K562 (cell line): Measurements from ENCODE around the gene DPEP2. TPM values are rescaled to one million over a fixed set of nuclear protein-coding genes. Genes with fewer than 3 reads are reported as not detected.

Source experiments
- PHTF2 ChIP-seq: fragments of 250-450 bp; sonication (Bioruptor Pico); IDR thresholded peaks from 2 replicates; pipeline ENCODE4 v1.5.0; 2021; ENCODE audit warnings: mild to moderate bottlenecking
- RB1 ChIP-seq: fragments of 450-650 bp; IDR thresholded peaks from 2 replicates; pipeline ENCODE4 v1.6.1; 2017; ENCODE audit warnings: low read depth, mild to moderate bottlenecking
- RERE ChIP-seq: sonication (generic); formaldehyde crosslinking; IDR thresholded peaks from 2 replicates; pipeline ENCODE4 v1.8.0; 2023; ENCODE audit warnings: missing genetic modification reagents, mild to moderate bottlenecking, borderline replicate concordance
- SETDB1 ChIP-seq: IDR thresholded peaks from one replicate; pipeline ENCODE4 v1.6.1; 2012; ENCODE audit warnings: low read length, control low read depth, inconsistent platforms
- SRSF3 ChIP-seq: fragments of 200-400 bp; formaldehyde crosslinking; IDR thresholded peaks from 2 replicates; pipeline ENCODE4 v1.6.1; 2016; ENCODE audit warnings: mild to moderate bottlenecking, low read length, moderate library complexity; ENCODE audit not compliant: insufficient read depth
- SRSF7 ChIP-seq: fragments of 200-400 bp; formaldehyde crosslinking; optimal IDR thresholded peaks from 2 replicates; pipeline ENCODE3; 2017; ENCODE audit warnings: mild to moderate bottlenecking, low read depth, low read length
- ZNF23 ChIP-seq: fragments of 250-450 bp; sonication (Bioruptor Pico); IDR thresholded peaks from 2 replicates; pipeline ENCODE4 v1.4.0; 2020; ENCODE audit warnings: mild to moderate bottlenecking
- ZNF232 ChIP-seq: sonication (generic); formaldehyde crosslinking; IDR thresholded peaks from 2 replicates; pipeline ENCODE4 v1.8.0; 2022; ENCODE audit warnings: mild to moderate bottlenecking, missing genetic modification reagents
- ZNF316 ChIP-seq: fragments of 450-650 bp; IDR thresholded peaks from 2 replicates; pipeline ENCODE4 v1.6.1; 2016
- ZNF354B ChIP-seq: fragments of 250-450 bp; sonication (Bioruptor Pico); IDR thresholded peaks from 2 replicates; pipeline ENCODE4 v1.4.0; 2020
- polyA plus RNA-seq, 8 experiments: library from polyadenylated mRNA; depleted of rRNA in 4 of 8; stranded (reverse) in 5 of 8; unstranded in 3 of 8; fragments of >200 nt; fragmentation: Nextera tagmentation in 2 of 8; fragmentation: Illumina TruSeq in 1 of 8; extraction: Ambion mirVana in 2 of 8; extraction: Trizol in 1 of 8; gene quantifications; 2 replicates each; pipeline versions ENCODE4 v1.2.1 to v1.2.3, GENCODE V29; 2011 to 2014; ENCODE audit warnings: inconsistent platforms in 1 of 8, missing spikeins in 1 of 8
- total RNA-seq, 7 experiments: library from RNA; depleted of rRNA in 6 of 7; stranded (reverse); fragments of >200 nt in 6 of 7; fragmentation: Illumina TruSeq in 2 of 7; extraction: Trizol in 2 of 7; gene quantifications; 2 replicates each; pipeline versions ENCODE4 v1.2.1 to v1.2.3, GENCODE V29; 2011 to 2021; ENCODE audit warnings: low replicate concordance in 1 of 7
- TF ChIP-seq, protein P1 (sequence below): fragments of 450-650 bp; formaldehyde crosslinking; IDR thresholded peaks from 2 replicates; pipeline ENCODE4 v1.4.0; 2020; ENCODE audit warnings: mild to moderate bottlenecking, mixed read lengths
- TF ChIP-seq, protein P2 (sequence below): sonication (generic); formaldehyde crosslinking; IDR thresholded peaks from 2 replicates; pipeline ENCODE4 v1.8.1; 2023; ENCODE audit warnings: mild to moderate bottlenecking, missing genetic modification reagents
- TF ChIP-seq, protein P3 (sequence below): fragments of 450-650 bp; IDR thresholded peaks from 2 replicates; pipeline ENCODE4 v1.6.1; 2017; ENCODE audit warnings: antibody characterized with exemption
- TF ChIP-seq, protein P4 (sequence below), 3 experiments: fragments of 200-800 bp in 1 of 3; sonication (Bioruptor generic) in 1 of 3; sonication (generic) in 1 of 3; formaldehyde crosslinking in 1 of 3; IDR thresholded peaks; 2 replicates each; pipeline versions ENCODE4 v1.6.1 to v1.8.0; 2016 to 2022; ENCODE audit warnings: mild to moderate bottlenecking in 2 of 3, missing compliant biosample characterization in 2 of 3, missing genetic modification characterization in 2 of 3, missing genetic modification reagents in 1 of 3

The DPEP2 gene
- total and polyA plus RNA-seq, 9 of the 15 experiments (the other 6 are each of a cell fraction or from before 2014, with no cell fraction given) = 0.14 to 1.2 (median 0.38) TPM

DNA sequence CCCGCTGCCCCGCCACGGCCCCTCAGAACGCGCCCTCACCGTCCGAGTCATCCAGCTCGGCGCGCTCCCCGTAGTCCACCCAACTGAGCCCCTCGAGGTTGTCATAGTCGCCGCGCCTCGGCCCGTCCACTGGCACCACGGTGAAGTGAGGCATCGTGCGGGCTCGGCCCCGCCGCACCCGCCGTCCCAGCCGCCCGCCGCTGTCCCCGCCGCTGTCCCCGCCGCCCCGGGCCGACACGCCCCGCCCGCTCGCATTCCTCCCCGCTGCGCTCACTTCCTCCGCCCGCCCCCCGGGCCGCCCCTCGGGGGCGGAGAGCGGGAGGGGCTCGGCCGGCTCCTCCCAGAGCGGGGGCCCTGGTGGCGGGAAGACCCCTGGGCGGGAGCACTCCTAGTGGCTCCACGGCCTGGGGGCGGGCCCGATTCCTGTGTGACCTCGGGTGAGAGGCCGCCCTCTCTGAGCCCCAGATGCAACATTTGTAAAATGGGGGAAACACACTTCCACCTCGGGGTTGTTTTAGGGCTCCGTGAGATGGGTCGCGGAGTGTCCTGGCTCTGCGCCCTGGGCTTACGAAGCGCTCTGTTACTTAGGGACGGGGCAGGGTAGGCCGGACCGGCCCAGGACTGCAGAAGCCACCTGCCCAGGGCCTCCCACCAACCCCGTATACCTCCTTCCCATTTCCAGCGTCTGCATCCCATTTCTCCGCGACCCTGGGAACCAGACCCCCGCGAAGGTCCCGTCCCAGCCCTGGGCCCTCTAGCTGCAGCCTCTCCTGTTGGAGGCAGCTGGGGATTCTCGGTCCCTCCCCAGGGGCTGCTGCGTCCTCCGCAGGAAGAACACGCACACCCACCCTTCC, 30.7 kb downstream of the DPEP2 start, which contains the start of gene SLC12A4 (continued):
- TF ChIP-seq, protein P1, sequence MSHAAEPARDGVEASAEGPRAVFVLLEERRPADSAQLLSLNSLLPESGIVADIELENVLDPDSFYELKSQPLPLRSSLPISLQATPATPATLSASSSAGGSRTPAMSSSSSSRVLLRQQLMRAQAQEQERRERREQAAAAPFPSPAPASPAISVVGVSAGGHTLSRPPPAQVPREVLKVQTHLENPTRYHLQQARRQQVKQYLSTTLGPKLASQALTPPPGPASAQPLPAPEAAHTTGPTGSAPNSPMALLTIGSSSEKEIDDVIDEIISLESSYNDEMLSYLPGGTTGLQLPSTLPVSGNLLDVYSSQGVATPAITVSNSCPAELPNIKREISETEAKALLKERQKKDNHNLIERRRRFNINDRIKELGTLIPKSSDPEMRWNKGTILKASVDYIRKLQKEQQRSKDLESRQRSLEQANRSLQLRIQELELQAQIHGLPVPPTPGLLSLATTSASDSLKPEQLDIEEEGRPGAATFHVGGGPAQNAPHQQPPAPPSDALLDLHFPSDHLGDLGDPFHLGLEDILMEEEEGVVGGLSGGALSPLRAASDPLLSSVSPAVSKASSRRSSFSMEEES (CRISPR knock-in tag) = no peak
- TF ChIP-seq ZNF354B (no peak), ZNF23 (no peak), SRSF3 (no peak), ZNF316 (no peak), RB1 (peak; percentile 95; the same call in 1 of the 2 replicates), ZNF232 (CRISPR knock-in tag) (no peak), RERE (CRISPR knock-in tag) (no peak), SETDB1 (no peak), SRSF7 (no peak), PHTF2 (CRISPR knock-in tag) (no peak)
- TF ChIP-seq, protein P2, sequence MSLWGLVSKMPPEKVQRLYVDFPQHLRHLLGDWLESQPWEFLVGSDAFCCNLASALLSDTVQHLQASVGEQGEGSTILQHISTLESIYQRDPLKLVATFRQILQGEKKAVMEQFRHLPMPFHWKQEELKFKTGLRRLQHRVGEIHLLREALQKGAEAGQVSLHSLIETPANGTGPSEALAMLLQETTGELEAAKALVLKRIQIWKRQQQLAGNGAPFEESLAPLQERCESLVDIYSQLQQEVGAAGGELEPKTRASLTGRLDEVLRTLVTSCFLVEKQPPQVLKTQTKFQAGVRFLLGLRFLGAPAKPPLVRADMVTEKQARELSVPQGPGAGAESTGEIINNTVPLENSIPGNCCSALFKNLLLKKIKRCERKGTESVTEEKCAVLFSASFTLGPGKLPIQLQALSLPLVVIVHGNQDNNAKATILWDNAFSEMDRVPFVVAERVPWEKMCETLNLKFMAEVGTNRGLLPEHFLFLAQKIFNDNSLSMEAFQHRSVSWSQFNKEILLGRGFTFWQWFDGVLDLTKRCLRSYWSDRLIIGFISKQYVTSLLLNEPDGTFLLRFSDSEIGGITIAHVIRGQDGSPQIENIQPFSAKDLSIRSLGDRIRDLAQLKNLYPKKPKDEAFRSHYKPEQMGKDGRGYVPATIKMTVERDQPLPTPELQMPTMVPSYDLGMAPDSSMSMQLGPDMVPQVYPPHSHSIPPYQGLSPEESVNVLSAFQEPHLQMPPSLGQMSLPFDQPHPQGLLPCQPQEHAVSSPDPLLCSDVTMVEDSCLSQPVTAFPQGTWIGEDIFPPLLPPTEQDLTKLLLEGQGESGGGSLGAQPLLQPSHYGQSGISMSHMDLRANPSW (CRISPR knock-in tag) = no peak
- TF ChIP-seq, protein P3, sequence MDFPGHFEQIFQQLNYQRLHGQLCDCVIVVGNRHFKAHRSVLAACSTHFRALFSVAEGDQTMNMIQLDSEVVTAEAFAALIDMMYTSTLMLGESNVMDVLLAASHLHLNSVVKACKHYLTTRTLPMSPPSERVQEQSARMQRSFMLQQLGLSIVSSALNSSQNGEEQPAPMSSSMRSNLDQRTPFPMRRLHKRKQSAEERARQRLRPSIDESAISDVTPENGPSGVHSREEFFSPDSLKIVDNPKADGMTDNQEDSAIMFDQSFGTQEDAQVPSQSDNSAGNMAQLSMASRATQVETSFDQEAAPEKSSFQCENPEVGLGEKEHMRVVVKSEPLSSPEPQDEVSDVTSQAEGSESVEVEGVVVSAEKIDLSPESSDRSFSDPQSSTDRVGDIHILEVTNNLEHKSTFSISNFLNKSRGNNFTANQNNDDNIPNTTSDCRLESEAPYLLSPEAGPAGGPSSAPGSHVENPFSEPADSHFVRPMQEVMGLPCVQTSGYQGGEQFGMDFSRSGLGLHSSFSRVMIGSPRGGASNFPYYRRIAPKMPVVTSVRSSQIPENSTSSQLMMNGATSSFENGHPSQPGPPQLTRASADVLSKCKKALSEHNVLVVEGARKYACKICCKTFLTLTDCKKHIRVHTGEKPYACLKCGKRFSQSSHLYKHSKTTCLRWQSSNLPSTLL = no peak
- TF ChIP-seq, protein P4, sequence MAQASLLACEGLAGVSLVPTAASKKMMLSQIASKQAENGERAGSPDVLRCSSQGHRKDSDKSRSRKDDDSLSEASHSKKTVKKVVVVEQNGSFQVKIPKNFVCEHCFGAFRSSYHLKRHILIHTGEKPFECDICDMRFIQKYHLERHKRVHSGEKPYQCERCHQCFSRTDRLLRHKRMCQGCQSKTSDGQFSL (CRISPR knock-in tag; IDR thresholded peaks at IDR 0.05) = no peak
- TF ChIP-seq, protein P4 (tag; IDR thresholded peaks at IDR 0.05) = no peak
